ENCODE data around the gene ANTXR2. TPM values are rescaled to one million over a fixed set of nuclear protein-coding genes. Genes with fewer than 3 reads are reported as not detected.

ANTXR2 gene
- total RNA-seq, 1 donor from 2014 or later, result 28.3 TPM

GRCh38 chr4:80007745-80008149, 65.3 kb downstream of the ANTXR2 start:
- H3K27ac ChIP-seq, result no peak overlapping the region
- TF ChIP-seq EZH2 (IDR thresholded peaks at IDR 0.05) (no peak), EZH2phosphoT487 (IDR thresholded peaks at IDR 0.05) (no peak), CTCF (IDR thresholded peaks at IDR 0.05) (no peak)
- peaks cover 4% of the 10 kb centered on the region for H3K9me3 ChIP-seq (ENCODE audit: low read depth)
- H3K27me3 ChIP-seq, result no peaks in the 10 kb centered on the region
- no peak overlapping the region for H2AFZ ChIP-seq (replicated peaks)
- Mint-ChIP-seq H3K9me3 (peaks cover 7% of the 10 kb centered on the region), H3K4me3 (no peak overlapping the region), H3K27ac (no peak overlapping the region), H3K4me1 (no peaks in the 10 kb centered on the region), H3K36me3 (peaks cover 21% of the 10 kb centered on the region), H3K27me3 (ENCODE audit: insufficient read depth, low read depth) (no peaks in the 10 kb centered on the region)
- no peaks in the 10 kb centered on the region for H3K4me1 ChIP-seq
- no peaks in the 10 kb centered on the region for H3K79me2 ChIP-seq (ENCODE audit: low read depth)
- DNase-seq (ENCODE audit: low spot score), result no peak
- H3K9ac ChIP-seq, result no peak overlapping the region
- H3K36me3 ChIP-seq, result peaks cover 6% of the 10 kb centered on the region
- H3K4me3 ChIP-seq, result no peak overlapping the region
- no peak overlapping the region for H3K4me2 ChIP-seq
- no peaks in the 10 kb centered on the region for H4K20me1 ChIP-seq (ENCODE audit: low read depth)
- no peaks in the 10 kb centered on the region for H3F3A ChIP-seq (ENCODE audit: low read depth)

DNA sequence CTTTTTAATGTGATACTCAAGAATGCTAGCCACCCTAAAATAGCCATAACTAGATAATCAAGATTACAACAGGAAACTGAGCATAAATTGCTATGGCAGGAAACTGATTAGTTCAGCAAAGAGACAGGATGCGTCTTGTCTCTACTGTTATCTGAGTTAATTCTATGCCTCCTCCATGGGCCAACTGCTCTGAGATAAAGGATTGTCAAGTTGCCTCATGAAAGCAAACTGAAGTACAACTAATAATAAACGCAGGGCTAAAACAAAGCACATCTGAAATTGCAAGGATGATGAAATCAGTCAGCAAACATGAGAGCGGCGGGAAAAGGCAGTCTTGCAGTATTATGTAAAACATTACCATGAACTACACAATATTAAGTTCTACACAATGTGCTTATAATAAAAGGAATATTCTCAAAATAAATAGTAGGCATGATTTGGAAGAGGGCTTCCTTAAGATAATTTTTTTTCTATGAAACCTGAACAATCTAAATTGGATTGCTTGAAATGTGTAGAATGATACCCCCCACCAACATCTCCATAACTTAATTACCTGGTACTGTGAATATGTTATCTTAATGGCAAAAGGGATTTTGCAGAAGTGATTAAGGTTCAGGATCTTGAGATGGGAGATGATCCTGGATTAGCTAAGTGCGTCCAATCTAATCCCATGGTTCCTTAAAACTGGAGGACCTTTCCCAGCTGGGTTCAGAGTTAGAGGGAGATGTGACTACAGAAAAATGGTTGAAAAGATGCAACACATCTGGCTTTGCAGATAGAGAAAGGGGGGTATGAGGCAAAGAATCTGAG, 65.9 kb downstream of the ANTXR2 start:
- TF ChIP-seq EZH2 (IDR thresholded peaks at IDR 0.05) (no peak), EZH2phosphoT487 (IDR thresholded peaks at IDR 0.05) (no peak), CTCF (IDR thresholded peaks at IDR 0.05) (no peak)
- peaks cover 8% of the 10 kb centered on the region for H3K9me3 Mint-ChIP-seq
- Histone ChIP-seq H3F3A (ENCODE audit: low read depth) (no peaks in the 10 kb centered on the region), H3K36me3 (peaks cover 6% of the 10 kb centered on the region), H3K4me3 (no peak overlapping the region), H3K4me1 (no peaks in the 10 kb centered on the region), H3K79me2 (ENCODE audit: low read depth) (no peaks in the 10 kb centered on the region), H3K9ac (no peak overlapping the region), H3K4me2 (no peak overlapping the region), H3K27me3 (no peaks in the 10 kb centered on the region), H4K20me1 (ENCODE audit: low read depth) (no peaks in the 10 kb centered on the region), H3K9me3 (ENCODE audit: low read depth) (peaks cover 4% of the 10 kb centered on the region), H2AFZ (replicated peaks) (no peak overlapping the region), H3K27ac (no peak overlapping the region)
- no peak for DNase-seq (ENCODE audit: low spot score)
- H3K27me3 Mint-ChIP-seq (ENCODE audit: insufficient read depth, low read depth), result no peaks in the 10 kb centered on the region
- no peak overlapping the region for H3K27ac Mint-ChIP-seq
- H3K36me3 Mint-ChIP-seq, result peaks cover 21% of the 10 kb centered on the region
- no peaks in the 10 kb centered on the region for H3K4me1 Mint-ChIP-seq
- no peak overlapping the region for H3K4me3 Mint-ChIP-seq

GRCh38 chr4:80005863-80006262, 67.2 kb downstream of the ANTXR2 start:
- peaks cover 12% of the 10 kb centered on the region for H3K9me3 Mint-ChIP-seq
- no peak overlapping the region for H3K9ac ChIP-seq
- H2AFZ ChIP-seq (replicated peaks), result no peak overlapping the region
- no peaks in the 10 kb centered on the region for H3F3A ChIP-seq (ENCODE audit: low read depth)
- no peaks in the 10 kb centered on the region for H3K27me3 Mint-ChIP-seq (ENCODE audit: insufficient read depth, low read depth)
- H3K4me3 ChIP-seq, result no peak overlapping the region
- H3K4me1 Mint-ChIP-seq, result no peaks in the 10 kb centered on the region
- H3K9me3 ChIP-seq (ENCODE audit: low read depth), result peaks cover 4% of the 10 kb centered on the region
- H4K20me1 ChIP-seq (ENCODE audit: low read depth), result no peaks in the 10 kb centered on the region
- H3K4me3 Mint-ChIP-seq, result no peak overlapping the region
- TF ChIP-seq EZH2 (IDR thresholded peaks at IDR 0.05) (no peak), CTCF (IDR thresholded peaks at IDR 0.05) (no peak), EZH2phosphoT487 (IDR thresholded peaks at IDR 0.05) (no peak)
- no peaks in the 10 kb centered on the region for H3K4me1 ChIP-seq
- no peak for DNase-seq (ENCODE audit: low spot score)
- H3K36me3 ChIP-seq, result peaks cover 6% of the 10 kb centered on the region
- H3K27me3 ChIP-seq, result no peaks in the 10 kb centered on the region
- no peaks in the 10 kb centered on the region for H3K79me2 ChIP-seq (ENCODE audit: low read depth)
- no peak overlapping the region for H3K27ac ChIP-seq
- H3K4me2 ChIP-seq, result no peak overlapping the region
- peaks cover 25% of the 10 kb centered on the region for H3K36me3 Mint-ChIP-seq
- H3K27ac Mint-ChIP-seq, result no peak overlapping the region

Measured in neural progenitor cell (in vitro differentiated cells).